ENCODE measurements around the gene NCOA1. TPM values are rescaled to one million over a fixed set of nuclear protein-coding genes. Genes with fewer than 3 reads are reported as not detected.
A peak's percentile ranks its signal among the peaks of the same experiment; 100 is the strongest.

Gene NCOA1
- total RNA-seq, 2 donors from 2014 or later: 44.2 to 47.1 TPM

- Mint-ChIP-seq H3K36me3 (ENCODE audit: low read depth) (peaks cover 9% of the 10 kb centered on the region), H3K27ac (no peak overlapping the region), H3K27me3 (no peaks in the 10 kb centered on the region), H3K4me1 (no peaks in the 10 kb centered on the region), H3K4me3 (no peak overlapping the region)
- ATAC-seq (no peak), DNase-seq (no peak)
- no peaks in the 10 kb centered on the region for H3K9me3 ChIP-seq (ENCODE audit: control insufficient read depth, low read length, poor library complexity, severe bottlenecking)
Measured at GRCh38 chr2:24702800-24703199, 211.7 kb downstream of the NCOA1 start.

GRCh38 chr2:24704692-24705091 lies 213.6 kb downstream of the NCOA1 start:
- Mint-ChIP-seq H3K4me3 (no peak overlapping the region), H3K27me3 (no peaks in the 10 kb centered on the region), H3K36me3 (ENCODE audit: low read depth) (peaks cover 10% of the 10 kb centered on the region), H3K4me1 (peaks cover 4% of the 10 kb centered on the region), H3K27ac (no peak overlapping the region)
- no peak for DNase-seq
- no peak for ATAC-seq
- H3K9me3 ChIP-seq (ENCODE audit: control insufficient read depth, low read length, poor library complexity, severe bottlenecking): no peaks in the 10 kb centered on the region

GRCh38 chr2:24707143-24707542 lies 216.1 kb downstream of the NCOA1 start:
- no peaks in the 10 kb centered on the region for H3K27me3 Mint-ChIP-seq
- ATAC-seq (no peak), DNase-seq (no peak)
- H3K4me3 Mint-ChIP-seq: no peak overlapping the region
- peaks cover 4% of the 10 kb centered on the region for H3K4me1 Mint-ChIP-seq
- peak overlapping the region; percentile 56 for H3K27ac Mint-ChIP-seq
- no peaks in the 10 kb centered on the region for H3K9me3 ChIP-seq (ENCODE audit: control insufficient read depth, low read length, poor library complexity, severe bottlenecking)
- H3K36me3 Mint-ChIP-seq (ENCODE audit: low read depth): peaks cover 13% of the 10 kb centered on the region

GRCh38 chr2:24708537-24709152 lies 217.6 kb downstream of the NCOA1 start:
- no peak overlapping the region for H3K4me3 Mint-ChIP-seq
- no peaks in the 10 kb centered on the region for H3K27me3 Mint-ChIP-seq
- H3K27ac Mint-ChIP-seq: no peak overlapping the region
- H3K9me3 ChIP-seq (ENCODE audit: control insufficient read depth, low read length, poor library complexity, severe bottlenecking): no peaks in the 10 kb centered on the region
- no peak for DNase-seq
- H3K36me3 Mint-ChIP-seq (ENCODE audit: low read depth): peaks cover 18% of the 10 kb centered on the region
- ATAC-seq: no peak
- H3K4me1 Mint-ChIP-seq: peaks cover 4% of the 10 kb centered on the region

GRCh38 chr2:24710806-24711205 lies 219.8 kb downstream of the NCOA1 start:
- ATAC-seq (no peak), DNase-seq (no peak)
- peaks cover 20% of the 10 kb centered on the region for H3K36me3 Mint-ChIP-seq (ENCODE audit: low read depth)
- H3K27ac Mint-ChIP-seq: no peak overlapping the region
- no peak overlapping the region for H3K4me3 Mint-ChIP-seq
- H3K4me1 Mint-ChIP-seq: peaks cover 7% of the 10 kb centered on the region
- H3K9me3 ChIP-seq (ENCODE audit: control insufficient read depth, low read length, poor library complexity, severe bottlenecking): no peaks in the 10 kb centered on the region
- H3K27me3 Mint-ChIP-seq: no peaks in the 10 kb centered on the region

GRCh38 chr2:24711865-24712264 lies 220.8 kb downstream of the NCOA1 start:
- ATAC-seq: no peak
- H3K36me3 Mint-ChIP-seq (ENCODE audit: low read depth): peaks cover 17% of the 10 kb centered on the region
- H3K27ac Mint-ChIP-seq: no peak overlapping the region
- no peaks in the 10 kb centered on the region for H3K27me3 Mint-ChIP-seq
- DNase-seq: no peak
- H3K4me1 Mint-ChIP-seq: peaks cover 7% of the 10 kb centered on the region
- H3K9me3 ChIP-seq (ENCODE audit: control insufficient read depth, low read length, poor library complexity, severe bottlenecking): no peaks in the 10 kb centered on the region
- no peak overlapping the region for H3K4me3 Mint-ChIP-seq

GRCh38 chr2:24712296-24712695 lies 221.2 kb downstream of the NCOA1 start:
- no peak for DNase-seq
- H3K36me3 Mint-ChIP-seq (ENCODE audit: low read depth): peaks cover 16% of the 10 kb centered on the region
- no peak overlapping the region for H3K27ac Mint-ChIP-seq
- H3K4me1 Mint-ChIP-seq: peaks cover 7% of the 10 kb centered on the region
- no peak overlapping the region for H3K4me3 Mint-ChIP-seq
- no peak for ATAC-seq
- H3K9me3 ChIP-seq (ENCODE audit: control insufficient read depth, low read length, poor library complexity, severe bottlenecking): no peaks in the 10 kb centered on the region
- H3K27me3 Mint-ChIP-seq: no peaks in the 10 kb centered on the region

DNA sequence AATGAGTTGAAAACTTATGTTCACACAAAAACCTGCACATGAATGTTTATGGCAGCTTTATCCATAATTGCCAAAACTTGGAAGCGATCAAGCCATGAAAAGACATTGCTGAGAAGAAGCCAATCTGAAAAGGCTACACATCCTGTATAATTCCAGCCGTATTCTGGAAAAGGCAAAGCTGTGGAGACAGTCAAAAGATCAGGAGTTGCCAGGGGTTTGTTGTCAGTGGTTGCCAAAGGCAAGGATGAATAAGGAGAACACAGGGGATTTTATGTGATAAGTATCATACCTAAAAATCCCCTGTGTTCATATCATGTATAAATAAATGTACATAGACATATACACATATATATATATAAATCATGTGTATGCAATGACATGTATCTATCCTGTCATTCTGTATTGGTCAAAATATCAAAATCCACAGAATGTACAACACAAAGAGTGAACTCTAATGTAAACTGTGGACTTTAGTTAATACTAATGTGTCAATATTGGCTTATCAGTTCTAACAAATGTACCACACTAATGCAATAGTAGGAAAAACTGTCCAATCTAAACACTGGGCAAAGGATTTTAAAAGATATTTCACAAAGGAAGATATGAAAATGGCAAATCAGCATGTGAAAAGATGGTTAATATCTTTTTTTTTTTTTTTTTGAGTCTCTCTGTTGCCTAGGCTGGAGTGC lies 226.4 kb downstream of the NCOA1 start:
- no peaks in the 10 kb centered on the region for H3K27me3 Mint-ChIP-seq
- H3K4me3 Mint-ChIP-seq: no peak overlapping the region
- peaks cover 14% of the 10 kb centered on the region for H3K4me1 Mint-ChIP-seq
- H3K36me3 Mint-ChIP-seq (ENCODE audit: low read depth): peaks cover 10% of the 10 kb centered on the region
- H3K27ac Mint-ChIP-seq: no peak overlapping the region
- no peaks in the 10 kb centered on the region for H3K9me3 ChIP-seq (ENCODE audit: control insufficient read depth, low read length, poor library complexity, severe bottlenecking)
- no peak for DNase-seq
- ATAC-seq: no peak

DNA sequence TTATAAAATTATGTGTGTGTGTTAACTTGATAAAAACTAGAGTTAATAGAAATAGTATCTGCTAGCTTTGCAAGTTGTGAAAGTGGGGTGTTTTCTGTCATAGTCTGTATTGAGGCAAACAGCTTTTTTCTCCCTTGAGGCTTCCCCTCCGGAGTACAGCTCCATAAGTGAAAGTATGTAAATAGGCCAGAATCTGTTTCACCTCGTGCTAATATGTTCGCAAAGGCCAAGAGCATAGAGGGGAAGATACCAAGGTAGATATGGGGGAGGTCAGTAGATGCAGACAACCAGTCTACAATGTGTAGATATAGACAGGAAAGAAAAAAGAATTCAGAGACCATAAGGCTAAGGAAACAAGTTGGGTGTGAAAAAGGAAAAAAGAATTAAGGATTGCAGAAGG lies 229.3 kb downstream of the NCOA1 start:
- Mint-ChIP-seq H3K27ac (peak overlapping the region; percentile 76), H3K4me1 (peaks cover 12% of the 10 kb centered on the region), H3K4me3 (no peak overlapping the region), H3K27me3 (no peaks in the 10 kb centered on the region), H3K36me3 (ENCODE audit: low read depth) (peaks cover 5% of the 10 kb centered on the region)
- DNase-seq (no peak), ATAC-seq (no peak)
- H3K9me3 ChIP-seq (ENCODE audit: control insufficient read depth, low read length, poor library complexity, severe bottlenecking): no peaks in the 10 kb centered on the region

- H3K9me3 ChIP-seq (ENCODE audit: control insufficient read depth, low read length, poor library complexity, severe bottlenecking): no peaks in the 10 kb centered on the region
- H3K27me3 Mint-ChIP-seq: no peaks in the 10 kb centered on the region
- H3K4me3 Mint-ChIP-seq: no peak overlapping the region
- peak overlapping the region; percentile 76 for H3K27ac Mint-ChIP-seq
- H3K36me3 Mint-ChIP-seq (ENCODE audit: low read depth): peaks cover 6% of the 10 kb centered on the region
- peaks cover 12% of the 10 kb centered on the region for H3K4me1 Mint-ChIP-seq
- DNase-seq (no peak), ATAC-seq (no peak)
Measured at GRCh38 chr2:24721470-24721869, 230.4 kb downstream of the NCOA1 start.

DNA sequence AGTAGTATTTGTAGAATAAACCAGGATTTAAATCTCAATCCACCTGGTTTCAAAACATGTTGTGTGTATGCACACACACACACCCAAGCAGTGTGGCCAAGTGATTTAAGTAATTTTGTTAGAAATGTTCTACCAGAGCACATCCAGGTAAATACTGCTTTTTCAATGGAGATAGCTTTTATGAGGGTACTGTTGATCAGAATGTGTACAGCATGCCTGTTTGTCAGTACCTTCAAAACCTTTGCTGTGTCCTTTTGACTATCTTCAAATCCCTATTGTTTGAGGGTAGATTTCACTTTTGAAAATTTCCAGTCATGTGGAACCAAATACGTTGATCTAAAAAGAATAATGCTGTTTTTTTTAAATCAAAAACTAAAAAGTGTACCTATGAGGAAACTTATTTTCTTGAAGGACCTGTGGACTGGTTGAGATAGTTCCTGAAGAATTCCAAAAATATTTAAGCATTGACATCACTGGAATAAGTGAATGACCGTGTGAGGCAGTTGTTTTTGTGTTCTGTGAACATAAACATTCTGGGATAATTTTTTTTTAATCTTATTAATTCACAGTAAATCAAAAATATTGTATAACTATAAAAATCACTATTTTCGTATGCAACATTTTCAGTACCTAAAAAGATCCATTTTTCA lies 231.2 kb downstream of the NCOA1 start:
- H3K4me1 Mint-ChIP-seq: peaks cover 12% of the 10 kb centered on the region
- H3K36me3 Mint-ChIP-seq (ENCODE audit: low read depth): peaks cover 4% of the 10 kb centered on the region
- no peak overlapping the region for H3K27ac Mint-ChIP-seq
- no peaks in the 10 kb centered on the region for H3K9me3 ChIP-seq (ENCODE audit: control insufficient read depth, low read length, poor library complexity, severe bottlenecking)
- no peak for ATAC-seq
- DNase-seq: no peak
- H3K27me3 Mint-ChIP-seq: no peaks in the 10 kb centered on the region
- no peak overlapping the region for H3K4me3 Mint-ChIP-seq

DNA sequence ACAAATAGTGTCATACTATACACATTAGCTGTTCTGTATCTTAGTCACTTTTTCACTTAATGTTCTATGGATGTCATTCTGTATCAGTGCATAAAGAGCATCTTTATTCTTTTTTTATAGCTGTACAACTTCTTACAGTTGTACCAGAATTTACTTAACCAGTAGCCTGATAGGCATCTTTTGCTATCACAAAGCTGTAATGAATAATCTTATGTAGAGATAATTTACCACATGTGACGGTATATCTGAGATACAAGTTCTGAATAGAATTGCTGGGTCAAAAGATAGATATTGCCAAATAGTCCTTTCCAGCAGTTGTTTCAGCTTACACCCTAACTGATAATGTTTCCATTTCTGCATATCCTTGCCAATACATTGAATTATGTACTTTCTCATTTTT lies 232.1 kb downstream of the NCOA1 start:
- H3K9me3 ChIP-seq (ENCODE audit: control insufficient read depth, low read length, poor library complexity, severe bottlenecking): no peaks in the 10 kb centered on the region
- H3K4me1 Mint-ChIP-seq: peaks cover 12% of the 10 kb centered on the region
- H3K36me3 Mint-ChIP-seq (ENCODE audit: low read depth): peaks cover 2% of the 10 kb centered on the region
- no peak for DNase-seq
- no peaks in the 10 kb centered on the region for H3K27me3 Mint-ChIP-seq
- no peak overlapping the region for H3K27ac Mint-ChIP-seq
- no peak overlapping the region for H3K4me3 Mint-ChIP-seq
- no peak for ATAC-seq

- Mint-ChIP-seq H3K36me3 (ENCODE audit: low read depth) (peaks cover 2% of the 10 kb centered on the region), H3K27ac (no peak overlapping the region), H3K4me1 (peaks cover 12% of the 10 kb centered on the region), H3K27me3 (no peaks in the 10 kb centered on the region), H3K4me3 (no peak overlapping the region)
- no peaks in the 10 kb centered on the region for H3K9me3 ChIP-seq (ENCODE audit: control insufficient read depth, low read length, poor library complexity, severe bottlenecking)
- DNase-seq (no peak), ATAC-seq (no peak)
Measured at GRCh38 chr2:24723665-24724064, 232.6 kb downstream of the NCOA1 start.
